ENCODE results near the gene ADGRE3. TPM values are rescaled to one million over a fixed set of nuclear protein-coding genes. Genes with fewer than 3 reads are reported as not detected.

ADGRE3 gene
- total and polyA plus RNA-seq, 4 donors, result 1.1 TPM; not detected in 3

- Histone ChIP-seq H3K36me3 (ENCODE audit: control insufficient read depth, insufficient read depth, low read length) (no peaks in the 10 kb centered on the region), H3K27ac (ENCODE audit: low read depth, low read length) (no peak overlapping the region), H3K4me3 (ENCODE audit: low read depth, low read length) (no peak overlapping the region), H3K9me3 (ENCODE audit: control insufficient read depth, insufficient read depth, low read length) (no peaks in the 10 kb centered on the region), H3K4me1 (ENCODE audit: control insufficient read depth, insufficient read depth, low read length) (no peaks in the 10 kb centered on the region), H3K27me3 (ENCODE audit: control insufficient read depth, insufficient read depth, low read length) (peaks cover 14% of the 10 kb centered on the region)
- 63% methylated on average over 1 of the region's 1 CpG for WGBS (ENCODE audit: insufficient coverage)
- DNase-seq (ENCODE audit: low read depth in 4 of 6, low spot score in 6 of 6), result no peak
Observed at GRCh38 chr19:14673088-14673487, 1.6 kb downstream of the ADGRE3 start.

DNA sequence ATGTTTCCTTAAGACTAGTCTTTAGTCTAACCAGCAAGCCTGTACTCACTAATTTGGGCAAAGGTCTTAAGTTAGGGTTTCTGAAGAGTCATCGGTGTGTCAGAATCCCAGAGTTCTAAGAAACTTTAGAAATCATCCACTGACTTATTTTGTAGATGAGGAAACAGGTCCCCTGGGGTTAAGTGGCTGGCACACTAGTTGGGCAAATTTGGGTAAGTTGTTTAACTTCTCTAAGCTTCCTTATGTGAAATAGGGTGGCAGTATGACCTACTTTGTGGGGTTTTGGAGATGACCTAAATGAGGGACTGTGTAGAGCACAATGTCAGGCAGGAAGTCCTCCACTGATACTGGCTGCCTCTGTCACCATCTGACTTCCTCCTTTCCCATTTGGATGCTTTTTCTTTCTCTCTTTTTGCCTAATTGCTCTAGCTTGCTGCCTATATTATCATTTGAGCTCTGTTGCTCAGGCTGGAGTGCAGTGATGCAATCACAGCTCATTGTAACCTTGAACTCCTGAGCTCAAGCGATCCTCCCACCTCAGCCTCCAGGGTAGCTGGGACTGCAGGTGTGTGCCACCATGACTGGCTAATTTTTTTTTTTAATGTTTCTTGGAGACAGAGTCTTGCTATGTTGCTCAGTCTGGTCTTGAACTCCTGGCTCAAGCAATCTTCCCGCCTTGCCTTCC is 2.3 kb downstream of the ADGRE3 start:
- no peaks in the 10 kb centered on the region for H3K4me1 ChIP-seq (ENCODE audit: control insufficient read depth, insufficient read depth, low read length)
- H3K27ac ChIP-seq (ENCODE audit: low read depth, low read length), result no peak overlapping the region
- H3K36me3 ChIP-seq (ENCODE audit: control insufficient read depth, insufficient read depth, low read length), result no peaks in the 10 kb centered on the region
- no peak for DNase-seq (ENCODE audit: low read depth in 4 of 6, low spot score in 6 of 6)
- WGBS (ENCODE audit: insufficient coverage), result no CpG with 5 or more reads among the region's 3 CpGs
- no peaks in the 10 kb centered on the region for H3K9me3 ChIP-seq (ENCODE audit: control insufficient read depth, insufficient read depth, low read length)
- no peak overlapping the region for H3K4me3 ChIP-seq (ENCODE audit: low read depth, low read length)
- peaks cover 14% of the 10 kb centered on the region for H3K27me3 ChIP-seq (ENCODE audit: control insufficient read depth, insufficient read depth, low read length)

GRCh38 chr19:14670408-14670807 is 4.2 kb downstream of the ADGRE3 start:
- Histone ChIP-seq H3K4me1 (ENCODE audit: control insufficient read depth, insufficient read depth, low read length) (no peaks in the 10 kb centered on the region), H3K36me3 (ENCODE audit: control insufficient read depth, insufficient read depth, low read length) (no peaks in the 10 kb centered on the region), H3K27me3 (ENCODE audit: control insufficient read depth, insufficient read depth, low read length) (peaks cover 12% of the 10 kb centered on the region), H3K27ac (ENCODE audit: low read depth, low read length) (no peak overlapping the region), H3K4me3 (ENCODE audit: low read depth, low read length) (no peak overlapping the region), H3K9me3 (ENCODE audit: control insufficient read depth, insufficient read depth, low read length) (no peaks in the 10 kb centered on the region)
- WGBS (ENCODE audit: insufficient coverage), result 71% methylated on average over 2 of the region's 2 CpGs
- DNase-seq (ENCODE audit: low read depth in 4 of 6, low spot score in 6 of 6), result no peak

DNA sequence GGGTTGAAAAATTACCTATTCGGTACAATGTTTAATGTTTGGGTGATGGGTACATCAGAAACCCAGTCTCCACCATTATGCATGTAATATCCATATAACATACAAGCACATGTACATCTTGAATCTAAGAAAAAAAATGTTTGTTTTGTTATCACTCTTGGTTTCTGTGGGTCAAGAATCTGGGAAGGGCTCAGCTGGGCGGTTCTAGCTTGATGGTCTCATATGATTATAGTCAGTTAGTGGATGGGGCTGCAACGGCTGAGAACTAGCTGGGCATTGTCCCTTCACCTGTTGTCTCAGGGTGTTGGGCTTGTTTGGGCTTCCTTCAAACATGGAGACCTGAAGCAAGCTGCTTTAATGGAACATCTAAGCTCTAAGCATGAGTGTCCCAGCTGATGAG is 4.7 kb downstream of the ADGRE3 start:
- WGBS (ENCODE audit: insufficient coverage), result 65% methylated on average over 2 of the region's 3 CpGs

DNA sequence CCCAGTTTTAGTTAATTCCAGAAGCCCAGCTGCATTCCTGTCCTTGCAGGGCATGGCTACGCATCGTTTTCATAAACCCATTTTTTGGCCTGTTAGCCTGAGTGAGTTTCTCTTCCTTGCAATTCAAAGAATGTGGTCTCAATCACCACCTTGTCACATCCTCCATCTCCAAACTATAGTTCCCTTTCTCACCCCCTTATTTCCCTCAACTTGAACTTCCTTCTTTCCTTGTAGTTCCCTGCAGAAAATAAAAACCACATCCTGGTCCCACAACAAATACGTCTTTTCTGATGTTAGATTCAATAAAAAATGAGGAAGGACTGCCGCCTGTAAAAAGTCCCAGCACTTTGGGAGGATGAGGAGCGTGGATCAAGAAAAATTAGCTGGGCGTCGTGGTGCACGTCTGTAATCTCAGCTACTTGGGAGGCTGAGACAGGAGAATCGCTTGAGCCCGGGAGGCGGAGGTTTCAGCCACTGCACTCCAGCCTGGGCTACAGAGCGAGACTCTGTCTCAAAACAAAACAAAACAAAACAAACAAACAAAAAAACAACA is 13.2 kb downstream of the ADGRE3 start:
- peak in 1 of 6 donors; percentile 1 for DNase-seq (ENCODE audit: low read depth in 4 of 6, low spot score in 6 of 6)
- Histone ChIP-seq H3K4me1 (ENCODE audit: control insufficient read depth, insufficient read depth, low read length) (no peaks in the 10 kb centered on the region), H3K27ac (ENCODE audit: low read depth, low read length) (no peak overlapping the region), H3K36me3 (ENCODE audit: control insufficient read depth, insufficient read depth, low read length) (no peaks in the 10 kb centered on the region), H3K4me3 (ENCODE audit: low read depth, low read length) (no peak overlapping the region), H3K9me3 (ENCODE audit: control insufficient read depth, insufficient read depth, low read length) (no peaks in the 10 kb centered on the region), H3K27me3 (ENCODE audit: control insufficient read depth, insufficient read depth, low read length) (no peaks in the 10 kb centered on the region)
- 88% methylated on average over 10 of the region's 12 CpGs for WGBS (ENCODE audit: insufficient coverage)

More for the DNA sequence above, 4.7 kb downstream of the ADGRE3 start:
- Histone ChIP-seq H3K27ac (ENCODE audit: low read depth, low read length) (no peak overlapping the region), H3K36me3 (ENCODE audit: control insufficient read depth, insufficient read depth, low read length) (no peaks in the 10 kb centered on the region), H3K4me1 (ENCODE audit: control insufficient read depth, insufficient read depth, low read length) (no peaks in the 10 kb centered on the region), H3K27me3 (ENCODE audit: control insufficient read depth, insufficient read depth, low read length) (peaks cover 12% of the 10 kb centered on the region), H3K4me3 (ENCODE audit: low read depth, low read length) (no peak overlapping the region), H3K9me3 (ENCODE audit: control insufficient read depth, insufficient read depth, low read length) (no peaks in the 10 kb centered on the region)
- no peak for DNase-seq (ENCODE audit: low read depth in 4 of 6, low spot score in 6 of 6)

DNA sequence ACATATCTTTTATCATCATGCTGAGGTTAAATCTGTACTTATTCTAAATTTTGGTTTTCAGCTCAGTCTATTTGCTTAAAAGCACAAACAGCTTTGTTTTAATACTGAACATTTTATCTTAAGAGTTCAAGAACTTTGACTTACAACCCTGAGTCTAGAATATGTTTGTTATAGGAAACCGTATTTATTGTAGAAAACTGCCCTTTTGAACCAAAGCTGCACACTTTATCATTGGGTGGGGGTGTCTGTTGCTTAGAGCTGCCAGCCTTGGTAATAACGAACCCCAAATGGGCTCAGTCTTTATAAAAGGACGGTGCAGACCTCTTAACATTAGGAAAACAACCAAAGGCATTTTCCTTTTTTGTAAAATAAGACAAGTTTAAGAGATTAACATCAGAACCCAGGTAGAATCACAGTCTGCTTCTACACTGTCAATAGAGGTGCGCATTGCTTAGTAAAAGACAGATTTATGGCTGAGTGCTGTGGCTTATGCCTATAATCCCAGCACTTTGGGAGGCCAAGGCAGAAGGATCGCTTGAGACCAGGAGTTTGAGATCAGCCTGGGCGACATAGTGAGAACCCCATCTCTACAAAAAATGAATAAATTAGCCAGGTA is 14.7 kb downstream of the ADGRE3 start:
- Histone ChIP-seq H3K4me3 (ENCODE audit: low read depth, low read length) (no peak overlapping the region), H3K36me3 (ENCODE audit: control insufficient read depth, insufficient read depth, low read length) (no peaks in the 10 kb centered on the region), H3K27me3 (ENCODE audit: control insufficient read depth, insufficient read depth, low read length) (no peaks in the 10 kb centered on the region), H3K9me3 (ENCODE audit: control insufficient read depth, insufficient read depth, low read length) (no peaks in the 10 kb centered on the region), H3K4me1 (ENCODE audit: control insufficient read depth, insufficient read depth, low read length) (no peaks in the 10 kb centered on the region), H3K27ac (ENCODE audit: low read depth, low read length) (no peak overlapping the region)
- DNase-seq (ENCODE audit: low read depth in 4 of 6, low spot score in 6 of 6), result no peak
- 88% methylated on average over 2 of the region's 6 CpGs for WGBS (ENCODE audit: insufficient coverage)

DNA sequence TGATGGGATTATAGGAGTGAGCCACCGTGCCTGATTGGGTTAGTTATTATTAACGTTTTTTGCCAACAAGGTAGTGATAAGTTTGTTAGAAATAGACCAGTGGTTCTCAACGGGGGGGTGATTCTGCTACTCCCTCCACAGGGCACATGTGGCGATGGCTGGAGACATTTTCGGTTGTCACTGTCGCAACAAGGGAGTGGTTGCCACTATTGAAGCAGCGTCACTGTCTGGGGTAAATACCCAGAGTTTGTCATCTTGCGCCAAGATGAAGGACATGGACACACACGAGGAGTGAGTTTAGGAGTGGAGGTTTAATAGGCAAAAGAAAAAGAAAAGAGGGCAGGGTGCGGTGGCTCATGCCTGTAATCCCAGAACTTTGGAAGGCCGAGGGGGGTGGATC is 18.9 kb downstream of the ADGRE3 start:
- WGBS (ENCODE audit: insufficient coverage), result 74% methylated on average over 9 of the region's 11 CpGs
- Histone ChIP-seq H3K27me3 (ENCODE audit: control insufficient read depth, insufficient read depth, low read length) (no peaks in the 10 kb centered on the region), H3K4me3 (ENCODE audit: low read depth, low read length) (no peak overlapping the region), H3K9me3 (ENCODE audit: control insufficient read depth, insufficient read depth, low read length) (no peaks in the 10 kb centered on the region), H3K36me3 (ENCODE audit: control insufficient read depth, insufficient read depth, low read length) (no peaks in the 10 kb centered on the region), H3K27ac (ENCODE audit: low read depth, low read length) (no peak overlapping the region), H3K4me1 (ENCODE audit: control insufficient read depth, insufficient read depth, low read length) (no peaks in the 10 kb centered on the region)
- DNase-seq (ENCODE audit: low read depth in 4 of 6, low spot score in 6 of 6), result no peak

GRCh38 chr19:14654786-14655560 is 19.7 kb downstream of the ADGRE3 start:
- no peaks in the 10 kb centered on the region for H3K27me3 ChIP-seq (ENCODE audit: control insufficient read depth, insufficient read depth, low read length)
- no peak overlapping the region for H3K27ac ChIP-seq (ENCODE audit: low read depth, low read length)
- DNase-seq (ENCODE audit: low read depth in 4 of 6, low spot score in 6 of 6), result no peak
- H3K4me1 ChIP-seq (ENCODE audit: control insufficient read depth, insufficient read depth, low read length), result no peaks in the 10 kb centered on the region
- H3K4me3 ChIP-seq (ENCODE audit: low read depth, low read length), result no peak overlapping the region
- no peaks in the 10 kb centered on the region for H3K36me3 ChIP-seq (ENCODE audit: control insufficient read depth, insufficient read depth, low read length)
- 69% methylated on average over 3 of the region's 7 CpGs for WGBS (ENCODE audit: insufficient coverage)
- no peaks in the 10 kb centered on the region for H3K9me3 ChIP-seq (ENCODE audit: control insufficient read depth, insufficient read depth, low read length)

DNA sequence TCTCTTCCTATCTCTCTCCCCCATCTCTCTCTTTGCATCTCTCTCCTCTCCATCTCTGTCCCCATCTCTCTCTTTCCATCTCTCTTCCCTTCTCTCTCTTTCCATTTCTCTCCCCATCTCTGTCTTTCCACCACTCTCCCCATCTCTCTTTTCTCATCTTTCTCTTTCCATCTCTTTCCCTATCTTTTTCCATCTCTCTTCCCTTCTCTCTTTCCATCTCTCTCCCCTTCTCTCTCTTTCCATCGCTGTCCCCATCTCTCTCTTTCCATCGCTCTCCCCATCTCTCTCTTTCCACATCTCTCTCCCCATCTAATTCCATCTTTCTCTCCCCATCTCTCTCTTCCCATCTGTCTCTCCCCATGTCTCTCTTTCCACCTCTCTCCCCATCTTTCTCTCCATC is 24.5 kb downstream of the ADGRE3 start:
- no peak overlapping the region for H3K27ac ChIP-seq (ENCODE audit: low read depth, low read length)
- no peak overlapping the region for H3K4me3 ChIP-seq (ENCODE audit: low read depth, low read length)
- DNase-seq (ENCODE audit: low read depth in 4 of 6, low spot score in 6 of 6), result no peak
- no peaks in the 10 kb centered on the region for H3K4me1 ChIP-seq (ENCODE audit: control insufficient read depth, insufficient read depth, low read length)
- no peaks in the 10 kb centered on the region for H3K9me3 ChIP-seq (ENCODE audit: control insufficient read depth, insufficient read depth, low read length)
- WGBS (ENCODE audit: insufficient coverage), result 70% methylated on average over 2 of the region's 2 CpGs
- H3K27me3 ChIP-seq (ENCODE audit: control insufficient read depth, insufficient read depth, low read length), result no peaks in the 10 kb centered on the region
- no peaks in the 10 kb centered on the region for H3K36me3 ChIP-seq (ENCODE audit: control insufficient read depth, insufficient read depth, low read length)
